ENCODE data around the gene IFT57.

The IFT57 gene

GRCh38 chr3:108234387-108234957 lies 12.2 kb upstream of the IFT57 start:
- H3K27me3 ChIP-seq (ENCODE audit: insufficient read depth, poor library complexity, severe bottlenecking) = no peaks in the 10 kb centered on the region
- no peak for DNase-seq (ENCODE audit: low read depth in 1 of 2, low spot score in 1 of 2)
- H3K27ac ChIP-seq (replicated peaks) = no peak overlapping the region
- no peak overlapping the region for H3K4me3 ChIP-seq (replicated peaks; ENCODE audit: insufficient read depth, low read length)
- TF ChIP-seq SPI1 (IDR thresholded peaks at IDR 0.05; ENCODE audit: borderline replicate concordance, low read depth) (no peak), CTCF (IDR thresholded peaks at IDR 0.05; ENCODE audit: insufficient read depth, low read length) (no peak), POLR2AphosphoS5 (IDR thresholded peaks at IDR 0.05; ENCODE audit: low read depth) (no peak), GABPA (IDR thresholded peaks at IDR 0.05; ENCODE audit: low read depth) (no peak)
- TF ChIP-seq, protein P1, sequence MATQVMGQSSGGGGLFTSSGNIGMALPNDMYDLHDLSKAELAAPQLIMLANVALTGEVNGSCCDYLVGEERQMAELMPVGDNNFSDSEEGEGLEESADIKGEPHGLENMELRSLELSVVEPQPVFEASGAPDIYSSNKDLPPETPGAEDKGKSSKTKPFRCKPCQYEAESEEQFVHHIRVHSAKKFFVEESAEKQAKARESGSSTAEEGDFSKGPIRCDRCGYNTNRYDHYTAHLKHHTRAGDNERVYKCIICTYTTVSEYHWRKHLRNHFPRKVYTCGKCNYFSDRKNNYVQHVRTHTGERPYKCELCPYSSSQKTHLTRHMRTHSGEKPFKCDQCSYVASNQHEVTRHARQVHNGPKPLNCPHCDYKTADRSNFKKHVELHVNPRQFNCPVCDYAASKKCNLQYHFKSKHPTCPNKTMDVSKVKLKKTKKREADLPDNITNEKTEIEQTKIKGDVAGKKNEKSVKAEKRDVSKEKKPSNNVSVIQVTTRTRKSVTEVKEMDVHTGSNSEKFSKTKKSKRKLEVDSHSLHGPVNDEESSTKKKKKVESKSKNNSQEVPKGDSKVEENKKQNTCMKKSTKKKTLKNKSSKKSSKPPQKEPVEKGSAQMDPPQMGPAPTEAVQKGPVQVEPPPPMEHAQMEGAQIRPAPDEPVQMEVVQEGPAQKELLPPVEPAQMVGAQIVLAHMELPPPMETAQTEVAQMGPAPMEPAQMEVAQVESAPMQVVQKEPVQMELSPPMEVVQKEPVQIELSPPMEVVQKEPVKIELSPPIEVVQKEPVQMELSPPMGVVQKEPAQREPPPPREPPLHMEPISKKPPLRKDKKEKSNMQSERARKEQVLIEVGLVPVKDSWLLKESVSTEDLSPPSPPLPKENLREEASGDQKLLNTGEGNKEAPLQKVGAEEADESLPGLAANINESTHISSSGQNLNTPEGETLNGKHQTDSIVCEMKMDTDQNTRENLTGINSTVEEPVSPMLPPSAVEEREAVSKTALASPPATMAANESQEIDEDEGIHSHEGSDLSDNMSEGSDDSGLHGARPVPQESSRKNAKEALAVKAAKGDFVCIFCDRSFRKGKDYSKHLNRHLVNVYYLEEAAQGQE (IDR thresholded peaks at IDR 0.05; ENCODE audit: insufficient replicate concordance, low read depth) = no peak

DNA sequence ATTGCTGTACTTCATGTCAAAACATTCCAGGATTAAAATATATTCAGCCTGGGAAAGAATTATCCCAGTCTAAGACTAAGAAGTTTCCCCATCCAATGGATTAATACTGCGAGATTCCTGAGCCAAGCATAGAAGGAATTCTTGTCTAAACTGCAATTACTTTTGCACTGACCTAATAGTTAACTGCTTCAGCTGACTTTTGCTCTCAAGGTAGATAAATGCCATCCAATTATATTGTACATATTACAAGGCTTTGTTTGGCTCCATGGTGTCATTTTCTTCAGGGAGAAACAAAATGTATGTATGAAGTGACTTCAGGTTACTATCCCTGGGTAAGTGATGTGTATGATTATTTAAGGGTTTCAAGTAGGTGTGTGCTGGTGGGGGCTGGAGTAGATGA lies 6.1 kb upstream of the IFT57 start:
- no peaks in the 10 kb centered on the region for H3K27me3 ChIP-seq (ENCODE audit: insufficient read depth, poor library complexity, severe bottlenecking)
- no peak for DNase-seq (ENCODE audit: low read depth in 1 of 2, low spot score in 1 of 2)
- no peak for TF ChIP-seq POLR2AphosphoS5 (IDR thresholded peaks at IDR 0.05; ENCODE audit: low read depth)
- TF ChIP-seq CTCF (IDR thresholded peaks at IDR 0.05; ENCODE audit: insufficient read depth, low read length) = no peak
- TF ChIP-seq, protein P1 (IDR thresholded peaks at IDR 0.05; ENCODE audit: insufficient replicate concordance, low read depth) = no peak
- no peak for TF ChIP-seq GABPA (IDR thresholded peaks at IDR 0.05; ENCODE audit: low read depth)
- TF ChIP-seq SPI1 (IDR thresholded peaks at IDR 0.05; ENCODE audit: borderline replicate concordance, low read depth) = no peak
- peak overlapping the region; percentile 93 for H3K27ac ChIP-seq (replicated peaks)
- H3K4me3 ChIP-seq (replicated peaks; ENCODE audit: insufficient read depth, low read length) = no peak overlapping the region

DNA sequence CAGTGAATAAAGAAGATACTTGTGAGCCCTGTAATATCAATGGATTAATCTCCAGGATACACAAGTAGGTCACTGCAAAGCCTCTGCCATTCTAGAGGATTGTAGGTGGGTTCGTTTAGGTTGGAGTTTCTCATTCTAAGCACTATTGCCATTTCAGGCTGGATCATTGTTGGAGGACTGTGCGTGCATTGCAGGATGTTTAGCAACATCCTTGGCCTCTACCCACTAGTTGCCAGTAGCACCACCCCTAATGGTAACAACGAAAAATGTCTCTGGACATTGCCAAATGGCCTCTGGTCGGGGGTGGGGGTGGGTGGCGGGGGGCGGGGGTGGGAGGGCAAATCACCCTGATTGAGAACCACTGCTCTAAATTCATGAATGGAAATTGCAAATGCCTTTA lies 4.9 kb upstream of the IFT57 start:
- peak; percentile 29; the same call in 1 of the 2 replicates for TF ChIP-seq POLR2AphosphoS5 (IDR thresholded peaks at IDR 0.05; ENCODE audit: low read depth)
- TF ChIP-seq CTCF (IDR thresholded peaks at IDR 0.05; ENCODE audit: insufficient read depth, low read length) = no peak
- peak in 1 of 2 experiments; percentile 89 for DNase-seq (ENCODE audit: low read depth in 1 of 2, low spot score in 1 of 2)
- Histone ChIP-seq H3K4me3 (replicated peaks; ENCODE audit: insufficient read depth, low read length) (no peak overlapping the region), H3K27me3 (ENCODE audit: insufficient read depth, poor library complexity, severe bottlenecking) (no peaks in the 10 kb centered on the region), H3K27ac (replicated peaks) (peak overlapping the region; percentile 93)

- DNase-seq (ENCODE audit: low read depth in 1 of 2, low spot score in 1 of 2) = no peak
- no peak for TF ChIP-seq GABPA (IDR thresholded peaks at IDR 0.05; ENCODE audit: low read depth)
- TF ChIP-seq, protein P1 (IDR thresholded peaks at IDR 0.05; ENCODE audit: insufficient replicate concordance, low read depth) = no peak
- TF ChIP-seq SPI1 (IDR thresholded peaks at IDR 0.05; ENCODE audit: borderline replicate concordance, low read depth) = no peak
- TF ChIP-seq CTCF (IDR thresholded peaks at IDR 0.05; ENCODE audit: insufficient read depth, low read length) = no peak
- TF ChIP-seq POLR2AphosphoS5 (IDR thresholded peaks at IDR 0.05; ENCODE audit: low read depth) = no peak
Observed at GRCh38 chr3:108225221-108225620, 3.0 kb upstream of the IFT57 start.

More at GRCh38 chr3:108225221-108225620, 3.0 kb upstream of the IFT57 start:
- Histone ChIP-seq H3K27ac (replicated peaks) (peak overlapping the region; percentile 93), H3K27me3 (ENCODE audit: insufficient read depth, poor library complexity, severe bottlenecking) (no peaks in the 10 kb centered on the region), H3K4me3 (replicated peaks; ENCODE audit: insufficient read depth, low read length) (no peak overlapping the region)

All from HL-60 (cell line).